GM21381 (cell line): ENCODE measurements around the gene TMEM215.

Source experiments
- ATAC-seq: cut with Tn5 transposase; IDR thresholded peaks from one replicate; pipeline ENCODE4 v1.9.1; 2021; ENCODE audit warnings: mild to moderate bottlenecking, moderate library complexity; ENCODE audit not compliant: unreplicated experiment

TMEM215 gene

GRCh38 chr9:32832346-32832745 is 49.0 kb downstream of the TMEM215 start:
- no peak for ATAC-seq
